Measurements from ENCODE around the gene POLRMT.

POLRMT gene

DNA sequence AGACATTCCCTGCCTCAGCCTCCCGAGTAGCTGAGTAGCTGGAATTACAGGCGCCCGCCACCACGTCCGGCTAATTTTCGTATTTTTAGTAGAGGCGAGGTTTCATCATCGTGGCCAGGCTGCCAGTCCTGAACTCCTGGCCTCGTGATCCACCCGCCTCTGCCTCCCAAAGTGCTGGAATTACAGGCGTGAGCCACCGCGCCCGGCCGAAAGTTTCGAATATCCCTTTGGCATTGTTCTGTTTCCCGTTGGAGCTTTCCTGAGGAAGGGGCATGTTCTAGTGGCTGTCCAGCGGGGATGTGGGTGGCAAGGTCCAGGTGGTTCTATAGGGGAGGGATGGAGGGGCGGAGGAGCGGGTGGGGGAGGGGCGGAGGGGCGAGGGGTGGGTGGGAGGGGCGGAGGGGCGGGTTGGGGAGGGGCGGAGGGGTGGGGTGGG, 63.1 kb downstream of the POLRMT start:
- H3K9me3 ChIP-seq (ENCODE audit: control insufficient read depth, insufficient read depth, low read depth, low read length) = no peaks in the 10 kb centered on the region
- TF ChIP-seq ZIC2 (tag by site-specific recombination; IDR thresholded peaks at IDR 0.05) (no peak), ZNF777 (tag by site-specific recombination; IDR thresholded peaks at IDR 0.05; ENCODE audit: borderline replicate concordance) (no peak), ZNF585B (tag by site-specific recombination; IDR thresholded peaks at IDR 0.05) (no peak), KLF1 (tag by site-specific recombination; IDR thresholded peaks at IDR 0.05) (peak; percentile 92), ZFP41 (tag by site-specific recombination; IDR thresholded peaks at IDR 0.05; ENCODE audit: borderline replicate concordance) (no peak), KLF16 (tag by site-specific recombination; IDR thresholded peaks at IDR 0.05) (no peak), ZNF292 (tag by site-specific recombination; IDR thresholded peaks at IDR 0.05; ENCODE audit: borderline replicate concordance, low read depth) (no peak)
- TF ChIP-seq, protein P1, sequence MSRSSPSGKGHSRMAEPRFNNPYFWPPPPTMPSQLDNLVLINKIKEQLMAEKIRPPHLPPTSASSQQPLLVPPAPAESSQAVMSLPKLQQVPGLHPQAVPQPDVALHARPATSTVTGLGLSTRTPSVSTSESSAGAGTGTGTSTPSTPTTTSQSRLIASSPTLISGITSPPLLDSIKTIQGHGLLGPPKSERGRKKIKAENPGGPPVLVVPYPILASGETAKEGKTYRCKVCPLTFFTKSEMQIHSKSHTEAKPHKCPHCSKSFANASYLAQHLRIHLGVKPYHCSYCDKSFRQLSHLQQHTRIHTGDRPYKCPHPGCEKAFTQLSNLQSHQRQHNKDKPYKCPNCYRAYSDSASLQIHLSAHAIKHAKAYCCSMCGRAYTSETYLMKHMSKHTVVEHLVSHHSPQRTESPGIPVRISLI (tag by site-specific recombination; IDR thresholded peaks at IDR 0.05) = no peak
- TF ChIP-seq, protein P2, sequence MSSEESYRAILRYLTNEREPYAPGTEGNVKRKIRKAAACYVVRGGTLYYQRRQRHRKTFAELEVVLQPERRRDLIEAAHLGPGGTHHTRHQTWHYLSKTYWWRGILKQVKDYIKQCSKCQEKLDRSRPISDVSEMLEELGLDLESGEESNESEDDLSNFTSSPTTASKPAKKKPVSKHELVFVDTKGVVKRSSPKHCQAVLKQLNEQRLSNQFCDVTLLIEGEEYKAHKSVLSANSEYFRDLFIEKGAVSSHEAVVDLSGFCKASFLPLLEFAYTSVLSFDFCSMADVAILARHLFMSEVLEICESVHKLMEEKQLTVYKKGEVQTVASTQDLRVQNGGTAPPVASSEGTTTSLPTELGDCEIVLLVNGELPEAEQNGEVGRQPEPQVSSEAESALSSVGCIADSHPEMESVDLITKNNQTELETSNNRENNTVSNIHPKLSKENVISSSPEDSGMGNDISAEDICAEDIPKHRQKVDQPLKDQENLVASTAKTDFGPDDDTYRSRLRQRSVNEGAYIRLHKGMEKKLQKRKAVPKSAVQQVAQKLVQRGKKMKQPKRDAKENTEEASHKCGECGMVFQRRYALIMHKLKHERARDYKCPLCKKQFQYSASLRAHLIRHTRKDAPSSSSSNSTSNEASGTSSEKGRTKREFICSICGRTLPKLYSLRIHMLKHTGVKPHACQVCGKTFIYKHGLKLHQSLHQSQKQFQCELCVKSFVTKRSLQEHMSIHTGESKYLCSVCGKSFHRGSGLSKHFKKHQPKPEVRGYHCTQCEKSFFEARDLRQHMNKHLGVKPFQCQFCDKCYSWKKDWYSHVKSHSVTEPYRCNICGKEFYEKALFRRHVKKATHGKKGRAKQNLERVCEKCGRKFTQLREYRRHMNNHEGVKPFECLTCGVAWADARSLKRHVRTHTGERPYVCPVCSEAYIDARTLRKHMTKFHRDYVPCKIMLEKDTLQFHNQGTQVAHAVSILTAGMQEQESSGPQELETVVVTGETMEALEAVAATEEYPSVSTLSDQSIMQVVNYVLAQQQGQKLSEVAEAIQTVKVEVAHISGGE (tag by site-specific recombination; conservative IDR thresholded peaks at IDR 0.05; ENCODE audit: low read depth) = no peak
- ChIA-PET POLR2A (no interaction called here), CTCF (no interaction called here)
- peaks cover 3% of the 10 kb centered on the region; the same call in 1 of the 2 replicates for H3K4me1 ChIP-seq (ENCODE audit: control insufficient read depth, insufficient read depth, low read length)
- H3K27ac ChIP-seq (ENCODE audit: extremely low read depth, low read depth, low read length) = no peak overlapping the region
- H3K4me3 ChIP-seq (ENCODE audit: low read depth, low read length) = no peak overlapping the region
- no peaks in the 10 kb centered on the region for H3K36me3 ChIP-seq (ENCODE audit: control insufficient read depth in 2 of 2, insufficient read depth in 1 of 2, low read length in 2 of 2)

DNA sequence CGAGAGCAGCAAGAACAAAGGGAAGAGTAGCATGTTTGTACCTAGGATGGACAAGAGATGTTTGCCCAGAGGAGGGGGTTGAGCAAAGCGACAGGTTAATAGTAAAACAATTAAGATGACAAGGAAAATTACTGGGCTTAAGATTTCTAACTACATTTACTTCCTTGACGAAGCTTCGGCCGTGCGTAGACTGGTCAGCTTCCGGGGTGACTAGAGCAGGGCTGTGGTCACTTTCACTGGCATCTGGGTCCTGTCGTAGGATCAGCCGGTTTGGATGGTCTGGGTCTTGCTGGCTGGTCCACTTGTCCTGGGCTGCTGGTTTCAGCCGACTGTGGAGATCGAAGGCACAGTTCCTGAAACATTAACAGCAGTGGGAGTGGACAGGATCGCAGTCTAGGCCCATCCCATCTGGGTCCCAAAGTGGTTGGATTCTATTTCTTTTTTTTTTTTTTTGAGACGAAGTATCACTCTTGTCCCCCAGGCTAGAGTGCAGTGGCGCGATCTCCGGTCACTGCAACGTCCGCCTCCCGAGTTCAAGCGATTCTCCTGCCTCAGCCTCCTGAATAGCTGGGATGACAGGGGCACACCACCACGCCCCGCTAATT, 65.9 kb downstream of the POLRMT start:
- POLR2A ChIA-PET = interaction anchor here (0.6 kb wide), 1 partner anchor 36 kb away, joined by 5 read pairs; no protein-coding TSS in a partner anchor
- Histone ChIP-seq H3K9me3 (ENCODE audit: control insufficient read depth, insufficient read depth, low read depth, low read length) (no peaks in the 10 kb centered on the region), H3K4me3 (ENCODE audit: low read depth, low read length) (no peak overlapping the region), H3K36me3 (ENCODE audit: control insufficient read depth in 2 of 2, insufficient read depth in 1 of 2, low read length in 2 of 2) (no peaks in the 10 kb centered on the region), H3K4me1 (ENCODE audit: control insufficient read depth, insufficient read depth, low read length) (no peaks in the 10 kb centered on the region), H3K27ac (ENCODE audit: extremely low read depth, low read depth, low read length) (no peak overlapping the region)
- TF ChIP-seq ZNF623 (tag by site-specific recombination; IDR thresholded peaks at IDR 0.05) (no peak), SCRT2 (tag by site-specific recombination; IDR thresholded peaks at IDR 0.05) (peak; percentile 54; the same call in 1 of the 2 replicates)
- CTCF ChIA-PET = interaction anchor here (1.8 kb wide), 1 partner anchor 57 kb away, joined by 5 read pairs; no protein-coding TSS in a partner anchor
